ENCODE measurements around the gene MDN1.

DNA sequence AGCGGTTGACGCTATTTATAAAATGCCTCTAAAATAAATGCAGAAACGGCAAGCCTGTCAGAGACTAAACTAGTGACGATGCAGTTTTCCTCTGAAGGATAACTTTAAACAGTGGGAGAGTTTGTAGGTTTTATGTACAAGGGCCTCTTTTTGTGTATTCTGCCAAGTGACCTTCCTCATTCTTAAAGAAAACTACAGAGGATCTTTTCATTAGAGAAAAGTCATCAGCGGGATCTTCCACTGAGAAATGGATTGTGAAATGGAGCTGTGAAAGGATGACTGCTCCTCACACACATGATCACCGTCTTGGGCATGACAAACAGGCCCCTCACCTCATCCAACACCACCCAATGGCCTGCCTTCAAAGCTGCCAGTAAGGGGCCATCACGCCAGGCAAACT is 92.1 kb downstream of the MDN1 start:
- TF ChIP-seq, protein P1, sequence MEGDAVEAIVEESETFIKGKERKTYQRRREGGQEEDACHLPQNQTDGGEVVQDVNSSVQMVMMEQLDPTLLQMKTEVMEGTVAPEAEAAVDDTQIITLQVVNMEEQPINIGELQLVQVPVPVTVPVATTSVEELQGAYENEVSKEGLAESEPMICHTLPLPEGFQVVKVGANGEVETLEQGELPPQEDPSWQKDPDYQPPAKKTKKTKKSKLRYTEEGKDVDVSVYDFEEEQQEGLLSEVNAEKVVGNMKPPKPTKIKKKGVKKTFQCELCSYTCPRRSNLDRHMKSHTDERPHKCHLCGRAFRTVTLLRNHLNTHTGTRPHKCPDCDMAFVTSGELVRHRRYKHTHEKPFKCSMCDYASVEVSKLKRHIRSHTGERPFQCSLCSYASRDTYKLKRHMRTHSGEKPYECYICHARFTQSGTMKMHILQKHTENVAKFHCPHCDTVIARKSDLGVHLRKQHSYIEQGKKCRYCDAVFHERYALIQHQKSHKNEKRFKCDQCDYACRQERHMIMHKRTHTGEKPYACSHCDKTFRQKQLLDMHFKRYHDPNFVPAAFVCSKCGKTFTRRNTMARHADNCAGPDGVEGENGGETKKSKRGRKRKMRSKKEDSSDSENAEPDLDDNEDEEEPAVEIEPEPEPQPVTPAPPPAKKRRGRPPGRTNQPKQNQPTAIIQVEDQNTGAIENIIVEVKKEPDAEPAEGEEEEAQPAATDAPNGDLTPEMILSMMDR (conservative IDR thresholded peaks at IDR 0.05; ENCODE audit: low read depth, low read length), result no peak
- TF ChIP-seq EZH2phosphoT487 (IDR thresholded peaks at IDR 0.05; ENCODE audit: borderline replicate concordance, low read length), result no peak
- no peak for TF ChIP-seq EZH2 (IDR thresholded peaks at IDR 0.05; ENCODE audit: low read length, unreplicated experiment)
